ENCODE measurements around the gene NYAP2.

Gene NYAP2

DNA sequence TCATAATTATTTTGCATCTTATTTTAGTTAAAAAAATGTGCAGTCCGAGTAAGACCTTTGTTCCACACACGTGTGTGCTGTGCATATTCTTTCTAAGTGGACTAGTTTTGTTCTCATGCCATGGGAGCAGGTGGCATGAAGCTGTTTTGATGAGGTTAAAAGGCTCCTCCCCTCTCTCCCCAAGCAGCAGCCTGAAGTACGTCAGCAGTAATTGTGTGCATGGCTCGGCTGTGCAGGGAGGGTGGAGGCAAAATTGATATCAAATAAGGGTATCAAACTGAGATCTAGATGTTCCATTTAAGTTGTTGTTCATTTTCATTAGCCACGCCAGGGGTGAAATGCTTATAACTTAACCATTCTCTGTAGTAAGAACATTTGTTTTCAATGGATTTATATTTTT is at the start of gene NYAP2:
Gene NYAP2 (plus strand): TSS at position 207 of the 400 bp plus-strand sequence. CDS start 9,171 bp downstream, outside the sequence.
- no peak for FAIRE-seq

DNA sequence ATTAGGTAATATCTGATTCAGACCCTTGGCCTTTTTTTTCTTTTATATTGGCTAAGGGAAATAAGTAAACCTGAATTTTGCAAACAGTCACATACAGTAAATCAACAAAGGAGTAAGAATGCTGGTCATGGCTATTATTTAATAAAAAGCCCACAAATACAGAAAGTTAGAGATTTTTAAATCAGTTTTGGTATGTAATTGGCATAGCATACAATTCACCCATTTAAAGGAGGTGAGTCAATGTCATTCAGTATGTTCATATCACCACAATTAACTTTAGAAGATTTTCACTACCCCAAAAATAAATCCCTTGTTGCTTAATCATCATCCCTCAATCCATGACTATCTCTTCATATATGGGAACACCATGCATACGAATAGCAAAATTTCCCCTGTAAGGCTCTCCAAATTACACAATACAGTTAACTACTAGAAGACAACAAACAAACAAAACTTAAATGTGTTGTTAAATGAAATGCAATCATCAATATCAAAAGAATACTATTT is 45.9 kb upstream of the NYAP2 start:
- FAIRE-seq = no peak

DNA sequence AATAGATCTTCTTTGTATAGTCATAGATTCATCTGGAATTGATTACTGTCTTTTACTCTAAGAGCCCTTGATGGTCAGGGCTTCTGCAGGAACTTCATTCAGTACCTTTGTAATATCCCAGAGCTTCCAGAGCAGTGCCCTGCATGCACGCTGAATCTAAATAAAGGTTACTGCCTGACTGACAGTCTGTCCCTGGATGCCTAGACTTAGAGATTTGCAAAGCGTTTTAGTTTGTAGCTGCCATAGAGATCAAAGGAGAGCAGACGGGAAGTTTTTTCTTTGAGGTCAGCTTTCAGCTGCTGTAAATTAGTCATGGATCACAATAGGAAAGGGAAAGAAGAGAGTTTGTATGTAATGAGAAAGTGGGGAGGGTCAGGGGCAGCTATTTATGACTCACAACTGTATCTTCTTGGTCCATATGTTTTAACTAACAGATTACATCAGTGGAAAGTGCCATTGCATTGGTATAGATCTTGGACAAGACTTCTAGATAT is 45.2 kb upstream of the NYAP2 start:
- FAIRE-seq = no peak

DNA sequence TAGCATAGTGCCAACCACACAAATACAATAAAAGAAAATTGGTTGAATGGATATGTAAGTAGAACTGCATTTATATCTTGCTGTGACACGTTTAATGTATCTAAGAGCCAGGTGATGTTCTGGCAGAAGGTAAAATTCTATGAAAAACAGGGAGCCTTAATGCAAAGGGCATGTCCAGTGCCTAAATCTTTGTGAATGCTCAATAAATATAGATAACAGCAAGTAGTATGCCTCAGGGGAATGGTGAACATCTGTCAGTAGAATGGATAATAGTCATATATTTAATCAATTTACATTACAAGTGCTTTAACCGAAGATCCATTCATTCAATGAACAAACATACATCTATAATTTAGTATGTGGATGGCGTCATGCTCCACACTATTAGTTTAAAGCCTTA is 43.7 kb upstream of the NYAP2 start:
- FAIRE-seq = no peak

DNA sequence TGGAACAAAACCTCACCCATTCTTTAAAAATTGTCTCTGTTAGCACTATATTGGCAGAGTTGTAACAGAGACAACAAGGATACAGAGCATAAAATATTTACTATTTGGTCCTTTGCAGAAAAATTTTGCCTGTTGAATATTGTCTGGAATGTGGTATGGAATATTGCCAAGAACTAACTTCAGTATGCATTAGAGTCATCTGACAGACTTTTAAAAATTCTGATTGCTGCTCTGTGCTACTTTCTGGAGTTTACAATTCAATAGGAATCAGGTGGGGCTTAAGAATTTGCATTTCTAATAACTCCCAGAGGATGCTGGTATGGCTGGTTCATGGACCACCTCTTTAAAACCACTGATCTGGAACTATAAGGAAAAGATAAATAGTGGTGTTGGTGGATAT is 32.8 kb upstream of the NYAP2 start:
- FAIRE-seq = no peak

DNA sequence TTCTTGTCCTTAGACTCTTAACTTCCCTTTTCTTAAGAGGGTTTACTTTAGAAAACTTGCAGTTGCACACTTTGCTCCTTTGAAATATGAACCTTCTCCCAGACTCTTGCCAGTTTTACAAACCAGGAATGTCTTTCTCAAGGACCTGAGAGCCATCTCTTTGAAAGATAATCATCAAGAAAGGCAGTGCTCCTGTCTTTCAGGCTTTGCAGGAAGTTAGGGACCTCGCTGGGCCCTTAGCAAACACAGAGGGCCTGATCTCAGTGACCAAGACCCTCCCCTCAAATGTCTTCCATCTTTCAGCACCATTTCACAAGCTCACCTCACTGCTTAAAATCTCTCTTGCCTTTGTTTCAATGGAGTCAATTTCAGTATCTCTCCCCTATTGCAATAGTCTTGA is 32.0 kb upstream of the NYAP2 start:
- FAIRE-seq = no peak

DNA sequence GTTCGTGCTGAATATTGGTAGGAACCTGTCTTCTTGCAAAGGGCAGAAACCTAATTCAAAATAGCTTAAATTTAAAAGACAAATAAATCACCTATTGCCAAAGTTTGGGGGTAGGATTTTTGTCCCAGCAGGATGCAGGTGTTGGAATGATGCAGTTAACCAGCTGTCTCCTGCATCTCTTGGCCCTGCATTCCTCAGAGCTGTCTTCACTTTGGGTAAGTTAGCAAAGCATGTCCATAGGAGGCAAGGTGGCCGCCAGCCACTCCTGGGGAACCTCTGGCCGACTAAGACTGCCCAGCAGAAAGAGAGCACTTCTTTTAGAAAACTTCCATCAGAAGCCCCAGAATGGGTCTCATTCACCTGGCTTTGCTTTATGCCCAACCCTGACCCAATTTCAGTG is 20.5 kb upstream of the NYAP2 start:
- FAIRE-seq = no peak

DNA sequence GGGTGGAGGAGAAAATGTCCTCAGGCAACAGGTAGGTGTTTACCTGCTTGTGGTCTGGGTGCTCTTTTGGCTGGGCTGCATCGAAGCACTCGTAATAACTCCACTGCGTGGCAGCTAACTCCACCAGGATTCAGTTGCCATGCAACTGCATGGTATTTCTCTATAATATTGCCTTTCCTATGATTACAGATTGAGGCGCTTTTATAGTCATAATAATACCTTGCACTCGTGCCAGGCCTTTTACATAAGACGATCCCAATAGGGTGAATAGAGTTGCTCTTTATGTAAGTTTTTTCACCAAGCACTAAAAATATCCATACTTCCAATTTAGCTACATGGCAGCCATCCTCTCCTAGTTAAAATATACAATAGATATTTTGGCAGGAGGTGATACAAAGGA is 19.7 kb upstream of the NYAP2 start:
- no peak for FAIRE-seq

DNA sequence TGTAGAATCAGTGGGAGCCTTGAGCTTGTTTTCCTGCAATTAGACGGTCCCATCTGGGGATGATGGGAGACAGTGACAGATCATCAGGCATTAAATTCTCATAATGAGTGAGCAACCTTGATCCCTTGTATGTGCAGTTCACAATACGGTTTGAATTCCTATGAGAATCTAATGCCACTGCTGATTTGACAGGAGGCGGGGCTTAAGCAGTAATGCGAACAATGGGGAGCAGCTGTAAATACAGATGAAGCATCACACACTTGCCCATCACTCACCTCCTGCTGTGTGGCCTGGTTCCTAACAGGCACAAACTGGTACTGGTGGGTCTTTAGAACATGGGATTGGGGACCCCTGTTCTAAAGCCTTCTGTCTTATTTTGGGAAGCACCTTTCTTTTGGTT is 17.9 kb upstream of the NYAP2 start:
- no peak for FAIRE-seq

DNA sequence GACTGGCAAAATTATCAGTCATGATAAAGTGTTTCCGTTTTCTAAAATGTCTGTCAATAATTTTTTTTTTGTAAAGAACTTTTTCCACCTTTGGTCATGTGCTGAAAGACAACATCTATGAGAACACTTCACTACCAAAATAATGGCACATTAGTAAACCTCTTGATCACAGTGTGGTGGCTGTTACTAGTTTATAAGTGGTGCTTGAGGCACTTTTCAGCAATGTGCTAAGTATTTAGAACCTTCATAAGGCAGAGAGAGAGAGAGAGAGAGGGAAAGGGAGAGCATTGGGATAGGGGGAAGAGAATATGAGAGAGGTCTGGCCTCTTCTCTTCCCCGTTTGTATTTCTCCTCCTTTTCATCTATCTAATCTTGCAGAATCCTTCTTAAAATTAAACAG is 1.1 kb upstream of the NYAP2 start:
- FAIRE-seq = no peak

DNA sequence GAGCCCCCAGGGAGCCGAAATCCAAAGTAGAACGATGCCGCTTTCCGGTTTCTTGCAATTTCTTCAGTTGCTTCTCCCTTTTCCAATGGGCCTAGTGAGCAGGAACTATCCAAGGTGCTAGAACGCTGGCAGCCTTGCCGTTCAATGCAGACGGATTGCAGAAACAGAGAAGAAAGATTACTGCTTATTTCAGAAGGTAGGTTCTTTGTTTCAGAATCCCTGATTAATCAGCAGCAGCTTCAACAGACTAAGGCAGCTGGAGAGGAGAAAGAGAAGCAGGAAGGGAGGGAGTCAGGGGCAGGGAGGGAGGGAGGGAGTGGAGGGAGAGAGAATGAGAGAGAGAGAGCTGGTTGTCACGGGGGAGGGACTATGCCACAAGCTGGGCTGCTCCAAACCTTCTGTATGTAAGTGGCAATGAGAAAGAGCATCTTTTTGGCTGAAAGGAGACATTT is 576 bp downstream of the NYAP2 start:
- FAIRE-seq = no peak

DNA sequence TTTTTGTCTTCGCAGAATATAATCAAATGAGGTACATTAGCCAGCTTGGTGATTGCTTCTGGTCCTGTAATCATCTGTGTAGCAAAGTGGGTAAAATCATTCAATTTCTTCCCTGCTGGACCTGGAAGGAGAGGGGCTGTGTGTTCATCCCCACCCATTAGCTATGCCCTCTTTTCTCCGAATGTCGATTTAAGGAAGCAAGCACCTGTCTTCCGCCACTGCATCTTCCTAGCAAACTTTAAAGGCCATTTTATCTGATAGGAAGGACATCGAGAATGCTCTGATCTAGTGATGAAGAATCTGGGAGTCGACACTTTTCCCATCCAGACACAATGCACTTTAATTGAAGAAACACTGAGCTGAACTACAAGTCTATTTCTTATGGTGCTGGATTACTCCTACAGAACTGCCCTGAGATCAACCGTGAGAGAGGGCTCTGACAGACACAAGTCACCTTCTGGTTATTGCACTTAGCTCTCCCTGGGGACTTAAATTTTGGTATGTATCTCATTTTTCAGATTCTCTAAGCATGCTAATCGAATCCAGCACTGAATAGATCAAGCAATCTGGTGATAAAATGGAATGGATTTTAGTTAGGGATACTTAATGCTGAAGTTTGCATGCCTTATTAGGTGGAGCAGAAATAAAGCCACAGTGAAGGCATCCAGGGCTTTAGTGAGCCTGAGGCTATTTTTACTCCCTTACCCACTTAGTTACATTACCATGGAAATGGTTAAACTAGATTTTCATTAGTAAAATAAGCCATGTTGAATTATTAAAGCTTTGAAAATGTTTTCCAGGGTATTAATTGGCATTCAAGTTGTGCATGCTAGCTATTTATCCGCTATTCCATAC is 1.3 kb downstream of the NYAP2 start:
- no peak for FAIRE-seq

DNA sequence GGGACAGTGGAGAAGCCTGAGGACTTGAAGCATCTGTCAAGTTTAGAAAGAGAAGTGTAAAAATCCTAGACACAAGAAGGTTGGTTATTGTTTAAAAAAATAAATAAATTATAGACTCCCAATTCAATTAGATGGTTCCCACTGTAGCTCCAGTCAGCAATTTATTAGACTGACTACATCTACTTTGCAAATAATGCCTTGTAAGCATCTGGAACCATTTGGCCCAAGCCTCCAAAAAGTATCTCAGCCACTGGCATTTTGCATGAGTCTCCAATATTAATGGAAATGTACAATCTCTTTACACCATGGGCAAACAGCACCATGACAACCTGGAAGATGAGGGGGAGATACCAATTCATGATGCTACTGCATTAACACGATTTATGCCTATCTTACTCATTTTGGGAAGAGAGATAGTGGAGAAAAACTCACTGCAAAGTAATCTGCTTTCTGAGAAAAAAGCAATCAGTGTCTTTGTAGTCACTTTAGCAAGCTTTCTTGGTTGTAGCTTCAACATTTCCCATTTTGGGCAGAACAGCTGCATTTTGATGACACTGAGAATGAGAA is 2.8 kb downstream of the NYAP2 start:
- FAIRE-seq = no peak

DNA sequence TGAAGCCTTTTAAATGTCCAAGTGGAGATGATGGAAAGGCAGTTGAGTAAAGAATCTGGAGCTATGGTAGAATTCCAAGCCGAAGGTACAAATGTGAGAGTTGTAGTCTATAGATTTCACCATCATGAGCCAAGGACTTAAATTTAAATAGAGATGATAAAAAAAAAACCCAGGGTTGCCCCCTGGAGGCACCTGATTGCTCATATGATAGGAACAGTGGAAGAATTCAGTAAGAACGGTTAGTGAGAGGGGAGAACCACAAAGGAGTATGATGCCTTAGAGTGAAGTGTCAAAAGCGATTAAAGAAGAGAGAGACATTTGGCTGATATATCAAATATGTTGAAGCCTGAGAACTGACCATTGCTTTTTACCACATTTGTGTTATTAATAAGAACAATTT is 11.9 kb downstream of the NYAP2 start:
- no peak for FAIRE-seq

DNA sequence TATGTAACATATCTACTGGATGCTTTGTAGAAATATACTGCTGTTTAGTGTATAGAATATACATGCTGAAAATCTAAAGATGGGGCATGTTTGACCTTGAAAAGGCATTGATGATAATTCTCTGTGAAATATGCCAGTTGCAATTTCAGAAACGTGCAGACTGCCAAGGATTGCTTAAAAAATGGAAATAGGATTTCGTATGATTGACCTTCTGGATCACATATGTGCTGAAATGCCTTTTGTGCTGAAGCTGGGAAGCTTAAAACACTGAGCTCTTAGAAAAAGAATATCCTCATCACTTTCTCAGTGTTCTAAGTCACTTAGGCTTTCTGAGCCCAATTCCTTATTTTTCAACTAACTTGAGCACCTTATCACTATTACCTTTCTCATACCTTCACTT is 14.3 kb downstream of the NYAP2 start:
- FAIRE-seq = no peak

DNA sequence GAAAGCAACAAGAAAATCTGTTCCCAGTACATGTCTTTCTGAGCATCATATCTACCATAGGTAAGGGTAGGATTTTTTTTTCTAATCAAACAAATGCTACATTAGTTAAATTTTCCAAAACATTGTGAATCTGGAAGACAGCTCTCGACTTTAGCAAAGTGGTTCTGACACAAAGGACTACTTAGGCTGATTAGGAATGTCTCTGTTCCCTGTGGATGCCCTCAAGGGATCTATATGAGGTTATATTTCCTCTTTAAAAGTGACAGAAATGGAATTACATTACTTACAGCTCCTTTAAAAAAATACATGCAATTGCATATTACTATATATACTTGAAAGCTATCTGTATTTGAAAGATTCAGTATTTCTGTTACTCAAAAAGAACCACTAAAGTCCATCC is 15.4 kb downstream of the NYAP2 start:
- FAIRE-seq = no peak

DNA sequence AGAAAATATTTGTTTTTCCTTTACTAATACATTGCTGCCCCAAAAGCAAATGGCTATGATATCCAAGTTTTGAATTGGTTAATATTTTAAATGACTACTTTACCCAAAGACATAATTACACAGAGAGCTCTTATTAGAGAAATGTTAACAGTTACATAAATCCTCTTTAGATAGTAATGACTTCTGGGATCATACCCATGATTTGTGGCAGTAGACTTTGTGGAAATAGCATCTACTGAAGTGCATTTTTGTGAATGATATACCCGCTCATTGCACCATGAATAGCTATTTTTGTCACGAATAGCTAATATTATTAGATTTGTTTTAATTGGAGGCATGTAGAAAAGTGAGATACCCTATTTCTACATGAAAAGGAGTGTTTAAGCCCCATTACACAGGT is 15.8 kb downstream of the NYAP2 start:
- no peak for FAIRE-seq

DNA sequence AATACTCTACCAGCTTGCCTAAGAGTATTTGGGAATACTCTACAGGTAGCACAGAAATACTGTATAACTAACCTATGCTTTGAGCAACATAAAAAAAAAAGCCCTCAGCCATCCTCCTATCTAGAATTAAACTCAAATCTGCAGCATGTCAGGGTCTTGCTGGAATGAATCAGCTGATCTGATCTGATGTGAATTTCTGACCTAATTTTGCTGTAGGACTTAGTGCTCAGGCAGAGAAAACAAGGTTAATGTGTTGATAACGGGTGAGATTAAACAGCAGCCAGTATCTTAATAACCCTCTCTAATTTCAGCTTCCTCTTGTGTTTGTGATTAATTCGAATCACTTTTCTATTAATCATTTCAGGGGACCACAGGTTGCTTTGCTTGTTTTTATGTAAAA is 16.3 kb downstream of the NYAP2 start:
- FAIRE-seq = no peak

DNA sequence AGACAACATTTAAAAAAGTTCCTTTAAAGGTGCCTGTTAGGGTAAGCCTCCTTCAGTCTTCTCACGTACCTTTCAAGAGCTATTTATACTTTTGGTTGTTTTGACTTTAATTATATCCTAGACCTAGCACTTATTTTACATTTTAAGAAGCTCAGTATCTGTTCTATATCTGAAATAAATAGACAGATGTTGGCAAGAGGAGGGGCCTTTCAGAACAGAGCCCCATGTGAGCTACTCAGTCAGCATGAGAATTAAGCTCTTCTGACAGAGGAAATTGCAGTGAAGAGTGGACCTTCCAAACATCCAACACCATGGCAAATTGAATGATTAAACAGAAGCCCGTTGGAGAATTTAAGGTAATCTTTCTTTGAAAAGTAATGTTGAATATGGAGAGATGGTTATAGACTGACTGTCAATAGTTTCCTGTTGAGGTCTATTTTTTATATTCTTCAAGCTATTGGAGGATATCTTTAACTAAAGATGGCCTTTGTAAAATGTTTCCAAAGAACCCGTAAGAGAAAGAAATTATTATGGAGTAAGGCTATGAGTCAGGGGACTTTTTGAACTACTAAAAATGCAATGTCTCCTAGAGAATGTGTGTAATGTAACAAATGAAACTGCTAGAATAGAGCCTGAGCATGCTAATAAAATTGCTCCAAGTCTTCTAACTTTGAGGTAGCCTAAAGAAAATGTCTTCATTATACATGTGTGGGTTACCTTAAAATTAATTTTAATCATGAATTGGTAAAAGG is 17.3 kb downstream of the NYAP2 start:
- FAIRE-seq = no peak

DNA sequence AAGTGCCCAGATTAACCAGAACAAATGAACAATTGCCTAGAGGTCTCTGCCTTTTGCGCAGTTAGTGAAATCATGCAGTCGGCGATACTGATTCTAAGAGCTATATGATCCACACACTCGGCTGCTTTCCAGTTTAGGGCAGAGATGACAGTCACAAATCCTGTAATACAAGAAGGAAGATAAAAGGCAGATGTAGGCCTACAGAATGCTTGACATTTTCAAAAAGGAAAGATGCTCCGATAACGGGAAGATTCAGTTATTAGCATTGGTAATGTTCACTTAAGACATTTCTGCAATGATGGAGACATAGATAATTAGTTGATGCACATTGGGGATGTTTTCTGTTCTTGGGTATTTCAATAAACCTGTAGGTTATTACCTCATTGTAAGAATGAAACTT is 19.5 kb downstream of the NYAP2 start:
- no peak for FAIRE-seq

DNA sequence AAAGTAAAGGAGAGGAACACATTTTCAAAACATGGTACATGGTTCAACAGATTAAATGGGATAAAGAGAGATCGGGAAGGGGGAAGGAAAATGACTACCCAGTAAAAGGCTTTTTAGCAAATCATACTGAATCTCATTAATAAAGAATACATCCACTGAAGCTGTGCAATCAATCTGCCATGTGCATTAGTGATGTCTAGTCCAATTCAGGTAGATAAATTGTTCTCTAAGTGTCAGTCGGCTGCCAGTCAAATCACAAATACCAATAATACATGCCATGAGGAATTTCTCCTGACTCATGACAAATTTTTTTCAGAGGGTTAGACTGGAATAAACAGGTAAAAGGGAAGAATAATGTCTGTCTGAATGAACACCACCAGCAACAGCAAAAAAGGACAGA is 22.6 kb downstream of the NYAP2 start:
- FAIRE-seq = no peak

DNA sequence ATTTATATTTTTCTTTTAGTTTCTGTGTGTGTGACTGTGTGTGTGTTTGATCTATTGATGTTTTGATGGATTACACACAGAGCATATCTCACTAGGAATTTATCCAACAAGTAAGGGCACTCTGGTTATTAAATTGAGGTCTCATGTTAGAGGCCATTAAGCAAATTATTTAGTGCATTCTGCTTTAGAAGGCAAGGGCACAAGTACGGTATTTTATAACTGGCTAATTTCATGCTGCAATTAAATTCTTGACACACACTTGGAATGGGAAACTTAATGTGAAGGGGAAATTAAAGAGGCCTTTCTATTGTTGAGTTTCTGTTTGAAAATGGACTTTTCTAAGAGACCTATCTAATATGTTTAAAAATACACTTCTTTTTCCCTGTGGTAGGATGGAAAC is 25.8 kb downstream of the NYAP2 start:
- no peak for FAIRE-seq

DNA sequence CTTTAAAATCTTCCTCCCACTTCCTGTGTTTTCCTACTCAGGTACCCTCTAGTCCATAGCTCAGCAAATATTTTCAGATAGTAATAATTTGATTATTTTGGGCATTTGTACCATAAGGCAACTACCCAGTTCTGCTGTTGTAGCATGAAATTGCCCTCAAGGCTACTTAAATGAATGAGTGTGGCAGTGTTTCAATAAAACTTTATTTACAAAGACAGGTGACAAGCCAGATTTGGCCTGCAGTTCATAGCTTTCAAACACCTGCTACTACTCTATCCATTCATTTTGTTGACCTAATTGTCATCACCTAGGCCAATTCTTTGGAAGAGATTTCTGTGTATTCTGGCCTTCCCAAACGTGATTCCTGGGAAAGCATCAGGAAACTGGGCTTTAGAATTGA is 28.9 kb downstream of the NYAP2 start:
- FAIRE-seq = no peak

DNA sequence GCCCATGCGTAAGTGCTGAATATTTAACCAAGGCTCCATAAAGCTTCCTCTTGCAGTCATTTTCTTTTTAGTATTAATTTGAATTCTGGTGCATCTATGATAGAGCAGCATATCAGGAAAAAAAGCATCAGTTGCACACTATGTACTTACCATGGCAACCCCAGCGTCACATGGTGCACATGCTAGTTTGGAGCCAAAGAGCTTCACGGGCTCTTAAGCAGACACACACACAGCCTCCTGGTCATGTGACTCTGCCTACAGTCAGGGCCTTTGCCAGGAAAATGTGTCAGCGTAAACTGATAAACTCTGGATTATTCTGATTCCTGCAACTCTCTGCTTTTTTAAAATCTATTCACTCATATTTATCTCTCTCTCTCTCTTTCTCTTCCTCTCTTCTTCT is 30.2 kb downstream of the NYAP2 start:
- no peak for FAIRE-seq
